ENCODE measurements around the gene CIPC. TPM values are rescaled to one million over a fixed set of nuclear protein-coding genes. Genes with fewer than 3 reads are reported as not detected.

CIPC gene
- total and polyA plus RNA-seq, 9 of the 15 experiments (the other 6 are each of a cell fraction or from before 2014, with no cell fraction given) = 5.0 to 16.9 (median 10.7) TPM

DNA sequence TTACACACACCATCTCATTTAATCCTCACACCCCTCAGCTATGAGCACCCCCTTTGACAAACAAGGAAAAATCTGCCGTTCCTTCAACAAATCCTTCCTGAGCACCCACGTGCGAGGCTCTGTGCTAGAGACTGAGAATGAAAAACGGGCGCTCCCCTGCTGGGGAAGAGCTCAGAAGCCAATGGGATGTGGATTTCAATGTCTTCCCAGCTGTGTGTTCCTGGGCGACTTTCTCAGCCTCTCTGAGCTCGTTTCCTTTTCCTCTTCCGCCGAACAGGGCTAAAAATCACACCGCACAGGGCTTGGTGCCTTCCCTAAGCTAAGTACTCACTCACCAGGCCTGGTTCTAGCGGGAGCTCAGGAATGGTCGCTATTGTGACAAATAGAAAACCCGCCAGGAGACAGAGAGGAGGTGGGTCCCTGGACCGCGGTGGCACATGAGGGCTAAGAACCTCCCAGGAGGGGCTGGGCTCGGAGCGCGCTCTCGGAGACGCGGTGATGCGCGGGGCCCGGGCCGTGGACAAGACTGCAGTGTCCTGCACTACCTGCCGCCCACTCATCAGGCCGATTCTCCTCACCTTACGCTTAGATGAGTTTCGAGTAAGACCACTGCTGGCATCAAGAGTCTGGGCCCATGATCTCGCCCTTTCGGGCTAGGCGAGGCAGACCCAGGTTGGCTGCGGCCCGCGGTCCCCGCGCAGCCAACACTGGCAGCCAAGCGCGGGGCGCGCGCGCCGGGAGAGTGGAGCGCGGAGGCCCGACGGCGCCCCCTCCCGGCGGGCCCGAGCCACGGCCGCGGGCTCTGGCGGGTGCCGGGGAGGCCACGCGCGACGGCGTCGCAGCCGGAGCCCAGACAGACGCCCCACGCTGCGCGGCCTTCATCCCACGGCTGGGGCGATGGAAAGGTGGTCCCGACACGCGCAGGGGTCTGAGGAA lies 26.6 kb downstream of the CIPC start (continued):
- TF ChIP-seq, protein P1, sequence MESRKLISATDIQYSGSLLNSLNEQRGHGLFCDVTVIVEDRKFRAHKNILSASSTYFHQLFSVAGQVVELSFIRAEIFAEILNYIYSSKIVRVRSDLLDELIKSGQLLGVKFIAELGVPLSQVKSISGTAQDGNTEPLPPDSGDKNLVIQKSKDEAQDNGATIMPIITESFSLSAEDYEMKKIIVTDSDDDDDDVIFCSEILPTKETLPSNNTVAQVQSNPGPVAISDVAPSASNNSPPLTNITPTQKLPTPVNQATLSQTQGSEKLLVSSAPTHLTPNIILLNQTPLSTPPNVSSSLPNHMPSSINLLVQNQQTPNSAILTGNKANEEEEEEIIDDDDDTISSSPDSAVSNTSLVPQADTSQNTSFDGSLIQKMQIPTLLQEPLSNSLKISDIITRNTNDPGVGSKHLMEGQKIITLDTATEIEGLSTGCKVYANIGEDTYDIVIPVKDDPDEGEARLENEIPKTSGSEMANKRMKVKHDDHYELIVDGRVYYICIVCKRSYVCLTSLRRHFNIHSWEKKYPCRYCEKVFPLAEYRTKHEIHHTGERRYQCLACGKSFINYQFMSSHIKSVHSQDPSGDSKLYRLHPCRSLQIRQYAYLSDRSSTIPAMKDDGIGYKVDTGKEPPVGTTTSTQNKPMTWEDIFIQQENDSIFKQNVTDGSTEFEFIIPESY (CRISPR knock-in tag; IDR thresholded peaks at IDR 0.05) = peak; percentile 27; the same call in 1 of the 2 replicates
- no peak for TF ChIP-seq RCOR1 (IDR thresholded peaks at IDR 0.05; ENCODE audit: borderline replicate concordance in 1 of 2, low read depth in 2 of 2, low read length in 2 of 2)
- TF ChIP-seq, protein P2, sequence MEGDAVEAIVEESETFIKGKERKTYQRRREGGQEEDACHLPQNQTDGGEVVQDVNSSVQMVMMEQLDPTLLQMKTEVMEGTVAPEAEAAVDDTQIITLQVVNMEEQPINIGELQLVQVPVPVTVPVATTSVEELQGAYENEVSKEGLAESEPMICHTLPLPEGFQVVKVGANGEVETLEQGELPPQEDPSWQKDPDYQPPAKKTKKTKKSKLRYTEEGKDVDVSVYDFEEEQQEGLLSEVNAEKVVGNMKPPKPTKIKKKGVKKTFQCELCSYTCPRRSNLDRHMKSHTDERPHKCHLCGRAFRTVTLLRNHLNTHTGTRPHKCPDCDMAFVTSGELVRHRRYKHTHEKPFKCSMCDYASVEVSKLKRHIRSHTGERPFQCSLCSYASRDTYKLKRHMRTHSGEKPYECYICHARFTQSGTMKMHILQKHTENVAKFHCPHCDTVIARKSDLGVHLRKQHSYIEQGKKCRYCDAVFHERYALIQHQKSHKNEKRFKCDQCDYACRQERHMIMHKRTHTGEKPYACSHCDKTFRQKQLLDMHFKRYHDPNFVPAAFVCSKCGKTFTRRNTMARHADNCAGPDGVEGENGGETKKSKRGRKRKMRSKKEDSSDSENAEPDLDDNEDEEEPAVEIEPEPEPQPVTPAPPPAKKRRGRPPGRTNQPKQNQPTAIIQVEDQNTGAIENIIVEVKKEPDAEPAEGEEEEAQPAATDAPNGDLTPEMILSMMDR (IDR thresholded peaks at IDR 0.05 in 2 of 3, conservative IDR thresholded peaks at IDR 0.05 in 1 of 3; ENCODE audit: insufficient read depth in 2 of 3, low read depth in 1 of 3, low read length in 3 of 3) = peak; percentile 41 to 57 (median 43); a peak in 4 of 6 replicates
- TF ChIP-seq KAT7 (CRISPR knock-in tag; IDR thresholded peaks at IDR 0.05; ENCODE audit: borderline replicate concordance) = no peak
- TF ChIP-seq SPI1 (IDR thresholded peaks at IDR 0.05; ENCODE audit: borderline replicate concordance, low read depth, low read length) = no peak
- no peak for TF ChIP-seq RBBP5 (IDR thresholded peaks at IDR 0.05; ENCODE audit: borderline replicate concordance, insufficient read depth, low read length, poor library complexity, severe bottlenecking)
- no peak for TF ChIP-seq BCL6 (CRISPR knock-in tag; IDR thresholded peaks at IDR 0.05)
- TF ChIP-seq SAFB (IDR thresholded peaks at IDR 0.05; ENCODE audit: borderline replicate concordance, low read depth, low read length) = peak; percentile 79
- no peak for TF ChIP-seq SMAD1 (IDR thresholded peaks at IDR 0.05; ENCODE audit: low read depth, low read length, partially characterized antibody)
- 0 out of 2 replicates have a peak, but pooled peaks have one; percentile 48 for TF ChIP-seq GATAD2B (IDR thresholded peaks at IDR 0.05; ENCODE audit: borderline replicate concordance)
- TF ChIP-seq RBFOX2 (IDR thresholded peaks at IDR 0.05; ENCODE audit: low read depth, low read length) = peak; percentile 28; the same call in 1 of the 2 replicates
- TF ChIP-seq STAT5B (CRISPR knock-in tag; IDR thresholded peaks at IDR 0.05) = no peak
- TF ChIP-seq ZNF384 (IDR thresholded peaks at IDR 0.05; ENCODE audit: low read depth, low read length) = no peak
- TF ChIP-seq MTA1 (IDR thresholded peaks at IDR 0.05; ENCODE audit: borderline replicate concordance) = no peak
- TF ChIP-seq HDAC6 (IDR thresholded peaks at IDR 0.05; ENCODE audit: low read depth, low read length) = no peak
- TF ChIP-seq, protein P3, sequence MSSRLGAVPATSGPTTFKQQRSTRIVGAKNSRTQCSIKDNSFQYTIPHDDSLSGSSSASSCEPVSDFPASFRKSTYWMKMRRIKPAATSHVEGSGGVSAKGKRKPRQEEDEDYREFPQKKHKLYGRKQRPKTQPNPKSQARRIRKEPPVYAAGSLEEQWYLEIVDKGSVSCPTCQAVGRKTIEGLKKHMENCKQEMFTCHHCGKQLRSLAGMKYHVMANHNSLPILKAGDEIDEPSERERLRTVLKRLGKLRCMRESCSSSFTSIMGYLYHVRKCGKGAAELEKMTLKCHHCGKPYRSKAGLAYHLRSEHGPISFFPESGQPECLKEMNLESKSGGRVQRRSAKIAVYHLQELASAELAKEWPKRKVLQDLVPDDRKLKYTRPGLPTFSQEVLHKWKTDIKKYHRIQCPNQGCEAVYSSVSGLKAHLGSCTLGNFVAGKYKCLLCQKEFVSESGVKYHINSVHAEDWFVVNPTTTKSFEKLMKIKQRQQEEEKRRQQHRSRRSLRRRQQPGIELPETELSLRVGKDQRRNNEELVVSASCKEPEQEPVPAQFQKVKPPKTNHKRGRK (tag; IDR thresholded peaks at IDR 0.05) = no peak
- TF ChIP-seq, protein P4, sequence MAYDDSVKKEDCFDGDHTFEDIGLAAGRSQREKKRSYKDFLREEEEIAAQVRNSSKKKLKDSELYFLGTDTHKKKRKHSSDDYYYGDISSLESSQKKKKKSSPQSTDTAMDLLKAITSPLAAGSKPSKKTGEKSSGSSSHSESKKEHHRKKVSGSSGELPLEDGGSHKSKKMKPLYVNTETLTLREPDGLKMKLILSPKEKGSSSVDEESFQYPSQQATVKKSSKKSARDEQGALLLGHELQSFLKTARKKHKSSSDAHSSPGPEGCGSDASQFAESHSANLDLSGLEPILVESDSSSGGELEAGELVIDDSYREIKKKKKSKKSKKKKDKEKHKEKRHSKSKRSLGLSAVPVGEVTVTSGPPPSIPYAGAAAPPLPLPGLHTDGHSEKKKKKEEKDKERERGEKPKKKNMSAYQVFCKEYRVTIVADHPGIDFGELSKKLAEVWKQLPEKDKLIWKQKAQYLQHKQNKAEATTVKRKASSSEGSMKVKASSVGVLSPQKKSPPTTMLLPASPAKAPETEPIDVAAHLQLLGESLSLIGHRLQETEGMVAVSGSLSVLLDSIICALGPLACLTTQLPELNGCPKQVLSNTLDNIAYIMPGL (CRISPR knock-in tag; IDR thresholded peaks at IDR 0.05) = no peak
